GM19238 (cell line): ENCODE data around the gene MCF2L2.

Experiments
- DNase-seq: peaks from one replicate; pipeline ENCODE4 v3.0.0; 2011; ENCODE audit warnings: low spot score; ENCODE audit not compliant: insufficient read length

Gene MCF2L2

DNA sequence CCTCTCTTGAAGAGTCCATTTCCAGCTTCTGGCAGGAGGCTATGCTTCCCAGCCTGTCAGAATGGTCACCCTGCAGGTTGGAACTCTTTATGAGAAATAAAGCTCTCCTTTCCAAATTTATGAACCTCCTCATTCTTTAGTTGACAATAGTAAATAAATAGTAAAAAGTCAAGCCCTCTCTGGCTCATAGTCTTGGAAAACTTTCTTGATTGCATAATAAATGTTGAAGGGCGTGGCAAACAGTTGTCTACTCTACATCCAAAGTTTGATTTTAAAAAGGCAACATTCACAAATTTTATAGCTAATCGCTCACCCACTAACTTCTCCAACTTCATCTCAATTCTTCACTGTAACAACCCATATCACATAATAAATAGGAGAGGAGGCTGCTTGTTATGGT, 58.8 kb downstream of the MCF2L2 start:
- DNase-seq: no peak

DNA sequence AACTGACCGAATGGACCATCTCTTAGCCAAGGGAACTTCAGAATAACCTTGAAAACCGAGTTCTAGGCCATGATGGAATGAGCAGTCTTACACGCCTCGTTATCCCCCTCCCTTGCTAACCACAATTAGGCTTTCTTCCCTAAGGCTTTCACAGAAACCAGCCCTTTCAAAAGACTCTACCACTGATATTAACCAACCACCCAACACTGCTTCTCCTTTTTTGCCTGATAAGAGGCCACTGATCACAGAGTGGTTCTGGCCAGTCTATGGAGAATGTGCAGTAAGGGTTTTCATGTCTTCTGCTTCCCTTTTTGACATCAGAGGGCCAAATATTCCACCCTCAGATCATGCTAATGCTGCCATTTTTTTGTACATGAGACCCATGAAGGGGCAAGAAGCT, 59.3 kb downstream of the MCF2L2 start:
- DNase-seq: no peak

- DNase-seq: no peak
Observed at GRCh38 chr3:183360971-183361624, 67.3 kb downstream of the MCF2L2 start.

DNA sequence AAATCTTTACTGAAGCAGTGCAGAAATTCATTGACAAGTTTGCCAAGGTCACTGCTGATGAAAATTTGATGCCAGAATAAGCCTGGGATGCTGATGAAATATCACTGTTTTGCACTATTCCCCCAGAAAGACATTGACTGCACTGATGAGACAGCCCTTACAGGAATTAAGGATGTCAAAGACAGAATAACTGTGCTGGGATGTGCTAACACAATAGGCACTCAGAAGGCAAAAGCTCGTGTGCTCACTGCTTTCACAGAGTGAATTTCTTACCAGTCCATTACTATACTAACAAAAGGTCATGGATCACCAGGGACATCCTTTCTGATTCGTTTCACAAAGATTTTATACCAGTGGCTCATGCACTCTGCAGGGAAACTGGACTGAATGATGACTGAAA, 69.4 kb downstream of the MCF2L2 start:
- DNase-seq: no peak

DNA sequence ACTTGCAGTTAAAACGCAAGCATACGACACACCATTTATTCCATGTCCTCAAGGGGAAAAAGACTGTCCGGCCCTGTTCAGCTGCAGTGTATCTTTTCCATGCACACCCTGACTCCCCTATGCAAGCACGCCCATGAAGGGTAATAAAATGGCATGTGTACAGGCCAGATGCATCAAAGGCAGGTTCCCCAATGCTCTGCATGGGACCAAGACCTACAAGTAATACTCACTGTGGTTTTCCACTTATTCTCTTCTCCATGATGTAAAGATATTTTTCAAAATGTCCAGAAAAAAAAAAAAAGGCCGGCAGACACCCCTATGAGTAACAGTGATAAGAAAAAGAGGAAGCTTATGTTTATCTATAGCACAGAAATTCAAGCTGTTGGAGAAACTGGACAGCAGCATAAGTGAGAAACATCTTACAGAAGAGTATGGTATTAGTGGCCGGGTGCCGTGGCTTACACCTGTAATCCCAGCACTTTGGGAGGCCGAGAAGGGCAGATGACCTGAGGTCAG, 70.8 kb downstream of the MCF2L2 start:
- DNase-seq: no peak

DNA sequence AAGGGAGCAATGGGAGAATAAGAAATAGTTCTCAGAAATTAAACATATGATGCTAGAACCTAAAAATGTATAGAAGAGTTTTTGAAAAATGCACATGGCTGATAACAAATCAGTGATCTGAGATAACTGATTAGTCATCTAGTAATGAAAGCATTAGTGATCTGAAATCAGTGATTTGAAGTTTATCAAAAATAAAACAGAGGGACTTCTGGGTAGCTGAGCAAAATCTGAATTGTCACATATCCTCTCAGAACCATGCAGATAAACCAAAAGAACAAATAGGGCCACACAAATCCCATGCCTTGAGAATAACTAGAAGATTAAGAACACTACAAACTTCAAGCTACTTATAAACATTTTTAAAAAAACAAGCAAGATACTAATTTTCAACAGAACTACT, 71.5 kb downstream of the MCF2L2 start:
- DNase-seq: no peak

GRCh38 chr3:183354874-183355273, 73.5 kb downstream of the MCF2L2 start:
- no peak for DNase-seq

DNA sequence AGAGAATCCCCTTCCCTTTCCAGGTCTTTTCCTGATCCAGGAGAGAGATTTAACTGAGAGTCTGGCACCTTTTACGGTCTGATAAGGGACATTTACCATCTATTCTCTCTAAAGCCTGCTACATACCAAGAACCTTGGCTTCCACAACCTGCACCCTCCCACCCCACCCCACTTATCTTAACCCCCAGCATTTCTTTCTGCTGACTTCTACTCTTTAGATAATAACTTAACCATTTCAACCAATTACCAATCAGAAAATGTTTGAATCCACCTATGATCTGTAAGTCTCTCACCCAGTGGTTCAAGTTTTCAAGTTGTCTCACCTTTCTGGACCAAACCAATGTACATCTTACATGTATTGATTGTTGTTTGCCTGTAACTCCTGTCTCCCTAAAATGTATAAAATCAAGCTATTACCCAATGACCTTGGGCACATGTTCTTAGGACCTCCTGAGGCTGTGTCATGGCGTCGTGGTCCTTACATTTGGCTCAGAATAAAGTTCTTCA, 74.0 kb downstream of the MCF2L2 start:
- no peak for DNase-seq

DNA sequence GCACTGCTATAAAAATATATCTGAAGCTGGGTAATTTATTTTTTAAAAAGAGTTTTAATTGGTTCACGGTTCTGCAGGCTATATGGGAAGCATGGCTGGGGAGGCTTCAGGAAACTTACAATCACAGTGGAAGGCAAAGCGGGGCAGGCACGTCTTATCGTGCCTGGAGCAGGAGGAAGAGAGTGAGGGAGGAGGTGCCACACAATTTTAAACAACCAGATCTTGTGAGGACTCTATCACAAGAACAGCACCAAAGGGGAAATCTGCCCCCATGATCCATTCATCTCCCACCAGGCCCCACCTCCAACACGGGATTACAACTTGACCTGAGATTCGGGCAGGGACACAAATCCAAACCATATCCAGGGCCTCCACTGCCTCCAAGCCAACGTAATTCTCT, 75.0 kb downstream of the MCF2L2 start:
- no peak for DNase-seq

DNA sequence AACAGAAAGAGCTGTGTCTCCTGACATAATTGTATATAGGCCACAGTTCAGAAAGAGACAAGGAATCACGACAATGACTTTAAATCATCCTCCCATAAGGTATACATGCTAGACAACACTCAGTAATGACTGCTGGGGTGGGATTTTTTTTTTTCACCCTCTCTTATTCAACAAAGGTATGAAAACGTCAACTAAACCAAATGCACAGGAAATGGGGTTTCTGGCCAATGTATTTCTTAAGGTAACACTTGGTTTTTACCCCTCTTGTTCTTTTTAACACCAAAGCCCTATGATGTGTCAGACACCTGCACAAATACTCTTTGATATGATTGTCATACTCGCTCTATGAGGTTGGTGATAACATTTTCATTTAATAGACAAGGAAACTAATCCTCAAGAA, 78.3 kb downstream of the MCF2L2 start:
- DNase-seq: no peak

GRCh38 chr3:183349421-183350157, 78.8 kb downstream of the MCF2L2 start:
- no peak for DNase-seq

DNA sequence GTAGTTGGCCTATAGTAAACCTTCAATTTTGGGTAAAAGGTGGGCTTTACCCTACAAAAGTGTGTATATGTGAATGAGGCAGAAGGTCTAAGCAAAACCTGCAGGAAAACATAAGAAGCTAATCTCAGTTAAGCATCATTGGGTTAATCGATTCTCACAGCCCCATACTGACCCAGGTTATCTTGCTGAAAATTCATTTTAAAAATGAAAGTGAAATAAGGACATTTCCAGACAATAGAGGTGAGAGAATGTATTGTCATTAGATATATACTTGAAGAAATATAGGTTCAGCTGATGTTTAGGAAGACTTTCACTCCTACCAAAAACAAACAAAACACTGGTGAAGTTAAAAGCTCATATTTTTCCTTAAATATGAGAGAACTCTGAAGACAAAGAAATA, 85.6 kb downstream of the MCF2L2 start:
- DNase-seq: no peak

- no peak for DNase-seq
Observed at GRCh38 chr3:183341545-183342288, 86.7 kb downstream of the MCF2L2 start.

GRCh38 chr3:183340222-183340621, 88.2 kb downstream of the MCF2L2 start:
- DNase-seq: no peak

DNA sequence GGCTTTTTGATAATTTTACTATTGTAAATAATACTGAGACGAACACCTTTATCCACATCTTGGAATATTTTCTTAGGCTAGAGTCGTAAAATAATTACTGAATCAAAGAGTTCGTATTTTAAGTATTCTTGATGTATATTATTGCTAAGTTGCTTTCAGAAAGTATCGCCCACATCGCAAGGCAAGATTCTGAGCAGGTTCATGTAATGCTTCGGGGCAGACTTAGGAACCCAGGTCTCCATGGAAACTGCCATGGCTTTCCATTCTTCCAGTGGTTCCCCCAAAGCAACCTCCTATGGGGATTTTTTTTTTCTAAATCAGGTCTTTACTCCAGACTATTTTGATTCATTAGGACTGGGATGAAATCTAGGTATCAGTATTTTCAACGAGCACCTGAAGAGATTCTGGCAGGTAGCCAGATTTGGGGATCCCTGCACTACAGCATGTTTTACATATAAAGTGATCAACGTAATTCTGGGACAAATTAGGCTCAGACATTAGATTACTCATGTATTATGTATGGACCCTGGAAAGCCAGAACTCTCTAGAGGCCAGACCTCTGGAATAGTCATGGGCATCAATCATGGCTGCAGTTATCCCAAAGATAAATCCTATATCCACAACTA, 88.8 kb downstream of the MCF2L2 start:
- no peak for DNase-seq

GRCh38 chr3:183338520-183338919, 89.9 kb downstream of the MCF2L2 start:
- no peak for DNase-seq

GRCh38 chr3:183332487-183332886, 95.9 kb downstream of the MCF2L2 start:
- DNase-seq: no peak

GRCh38 chr3:183331498-183331897, 96.9 kb downstream of the MCF2L2 start:
- no peak for DNase-seq

DNA sequence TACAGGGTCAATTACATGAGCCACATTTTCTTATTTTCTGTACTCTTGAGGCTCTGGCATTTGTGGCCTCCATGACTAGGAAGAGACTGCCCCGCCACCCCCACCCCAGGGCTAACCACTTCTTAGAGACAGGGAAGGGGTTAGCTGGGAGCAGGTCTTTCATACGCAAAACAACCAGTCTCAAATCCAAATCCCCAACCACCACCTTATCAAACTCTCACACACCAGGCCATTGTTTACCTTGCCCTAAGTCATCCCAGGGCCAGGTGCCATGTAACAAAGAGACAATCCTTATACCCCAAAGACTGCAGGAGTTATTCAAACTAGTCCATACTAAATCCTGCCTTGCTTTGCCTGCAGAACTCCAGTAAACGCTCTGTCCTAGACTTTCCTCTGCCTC, 97.5 kb downstream of the MCF2L2 start:
- no peak for DNase-seq

DNA sequence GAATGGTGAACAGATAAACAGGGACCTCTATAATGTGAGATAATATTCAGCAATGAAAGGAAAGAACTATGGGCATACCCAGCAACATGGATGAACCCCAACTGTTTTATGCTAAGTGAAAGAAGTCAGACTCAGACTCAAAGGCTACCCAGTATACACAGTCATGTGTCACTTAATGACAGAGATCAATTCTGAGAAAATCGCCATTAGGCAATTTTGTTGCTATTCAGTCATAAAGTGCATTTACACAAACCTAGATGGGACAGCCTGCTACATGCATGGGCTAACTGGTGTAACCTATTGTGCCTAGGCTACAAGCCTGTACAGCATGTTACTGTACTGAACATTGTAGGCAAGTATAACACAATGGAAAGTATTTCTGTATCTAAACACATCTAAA, 98.9 kb downstream of the MCF2L2 start:
- no peak for DNase-seq

DNA sequence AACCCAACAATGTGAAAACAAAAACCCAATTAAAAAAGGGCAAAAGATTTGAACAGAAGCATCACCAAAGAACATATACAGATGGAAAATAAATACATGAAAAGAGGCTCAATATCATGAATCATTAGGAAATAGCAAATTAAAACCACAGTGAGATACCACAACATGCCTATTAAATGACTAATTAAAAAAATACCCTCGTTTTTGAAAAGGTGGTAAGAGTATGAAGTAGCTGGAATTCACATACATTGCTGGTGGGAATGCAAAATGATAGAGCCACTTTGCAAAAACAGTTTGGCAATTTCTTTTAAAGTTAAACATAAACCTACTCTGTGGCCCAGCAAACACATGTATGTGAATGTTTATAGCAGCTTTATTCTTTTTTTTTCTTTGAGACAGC, 99.6 kb downstream of the MCF2L2 start:
- DNase-seq: no peak

DNA sequence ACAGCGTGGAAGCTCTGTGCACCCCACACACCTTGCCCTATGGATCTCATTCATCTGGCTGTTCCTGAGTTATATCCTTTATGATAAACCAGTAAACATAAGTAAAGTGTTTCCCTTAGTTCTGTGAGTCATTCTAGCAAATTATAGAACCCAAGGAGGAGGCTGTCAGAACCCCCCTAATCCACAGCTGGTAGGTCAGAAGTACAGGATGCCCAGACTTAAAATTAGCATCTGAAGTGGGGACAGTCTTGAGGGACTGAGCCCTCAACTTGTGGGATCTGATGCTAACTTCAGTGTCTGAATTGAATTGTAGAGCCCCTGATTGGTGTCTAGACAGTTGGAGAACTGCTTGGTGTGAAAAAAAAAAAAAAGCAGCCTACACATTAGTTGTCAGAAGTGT, 100.3 kb downstream of the MCF2L2 start:
- no peak for DNase-seq
